GM21529 (cell line): ENCODE results near the gene DPF3.

Experiments used
- ATAC-seq: cut with Tn5 transposase; IDR thresholded peaks from one replicate; pipeline ENCODE4 v1.9.1; 2021; ENCODE audit not compliant: unreplicated experiment

Gene DPF3

DNA sequence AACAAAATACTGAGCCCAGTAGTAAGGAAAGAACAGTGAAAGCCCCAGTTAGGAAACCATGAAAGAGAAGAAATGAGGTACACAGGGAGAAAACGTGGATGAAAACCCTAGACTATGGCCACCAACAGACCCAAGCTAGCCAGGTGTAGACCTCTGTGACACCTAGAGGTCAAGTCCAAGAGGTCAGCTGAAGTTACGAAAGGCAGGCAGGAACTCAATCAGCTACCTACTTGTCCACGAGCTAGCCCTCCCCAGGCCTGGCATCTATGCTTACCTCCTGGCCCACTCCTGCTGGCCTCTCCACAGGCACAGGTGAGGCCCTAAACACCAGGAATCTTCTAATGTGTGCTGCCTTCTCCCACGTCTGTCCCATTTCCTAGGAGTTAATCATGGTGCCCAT lies 48.7 kb downstream of the DPF3 start:
- ATAC-seq = no peak

DNA sequence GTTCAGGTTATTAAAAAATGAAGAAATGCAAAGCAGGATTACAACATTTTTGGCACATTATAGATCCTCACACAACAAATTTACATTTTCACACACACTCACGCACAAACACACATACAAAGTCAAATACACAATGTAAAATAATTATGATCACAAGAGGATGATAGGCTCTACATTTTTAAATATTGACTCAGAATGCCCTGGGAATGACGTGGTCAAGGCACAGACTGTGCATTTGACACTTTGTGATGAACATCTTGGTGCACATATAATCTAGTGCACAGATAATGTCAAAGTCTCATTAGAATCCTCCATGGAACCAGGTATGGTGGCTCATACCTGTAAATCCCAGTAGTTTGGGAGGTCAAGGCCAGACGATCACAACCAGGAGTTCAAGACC lies 49.4 kb downstream of the DPF3 start:
- no peak for ATAC-seq

DNA sequence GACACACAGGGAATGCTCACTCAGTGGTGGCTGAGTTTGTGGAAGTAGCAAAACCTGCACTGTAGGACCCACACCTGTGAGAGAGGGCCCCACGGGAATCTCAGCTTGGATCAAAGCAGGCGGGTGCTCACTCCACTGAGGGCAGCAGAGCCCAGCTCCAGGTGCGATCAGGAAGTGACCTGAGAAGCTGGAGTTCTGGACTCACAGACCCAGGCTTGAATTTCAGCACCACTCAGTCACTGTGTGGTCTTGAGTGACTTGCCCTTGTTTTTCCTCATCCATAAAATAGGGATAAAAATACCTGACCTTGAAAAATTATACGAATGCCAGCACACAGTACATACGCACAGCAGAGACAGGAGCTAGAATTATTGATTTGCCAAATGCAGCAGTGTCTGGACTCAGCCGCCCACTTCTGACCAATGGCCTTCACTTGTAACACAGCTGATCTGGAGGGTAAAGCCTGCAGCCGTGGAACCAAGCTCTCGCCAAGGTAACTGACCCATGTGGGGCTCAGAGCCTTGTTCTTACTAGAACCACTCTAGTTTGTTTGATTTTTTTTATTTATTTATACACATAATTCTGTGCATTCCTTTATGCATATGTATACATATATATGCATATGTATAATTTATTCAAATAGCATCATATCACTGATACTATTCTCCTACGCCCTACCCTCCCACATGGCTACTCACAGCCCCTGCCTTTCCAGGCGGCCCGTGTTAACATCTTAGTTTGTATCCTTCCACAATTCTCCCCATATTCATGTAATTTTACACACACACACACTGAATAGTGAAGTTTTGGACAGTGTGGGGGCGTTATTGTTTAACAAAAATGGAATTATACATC lies 53.9 kb downstream of the DPF3 start:
- no peak for ATAC-seq

DNA sequence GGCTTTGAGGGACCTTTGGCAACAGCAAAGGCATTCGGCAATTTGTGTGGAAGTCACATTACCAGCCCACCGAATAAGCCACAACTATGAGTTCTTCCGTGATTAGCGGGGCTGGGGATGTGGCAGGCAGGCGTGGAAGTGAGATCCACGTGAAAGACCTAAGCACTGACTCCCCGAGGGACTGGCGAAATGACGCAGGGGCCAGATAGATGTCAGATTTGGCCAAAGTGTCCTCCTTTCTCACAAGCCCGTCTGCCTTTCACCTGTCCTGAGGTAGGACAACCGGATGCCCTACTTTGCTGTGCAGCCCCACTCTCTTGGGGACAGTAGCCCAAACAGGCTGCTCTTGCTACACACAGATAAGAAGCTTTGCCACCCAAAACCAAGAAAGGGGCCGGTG lies 54.5 kb downstream of the DPF3 start:
- ATAC-seq = no peak

DNA sequence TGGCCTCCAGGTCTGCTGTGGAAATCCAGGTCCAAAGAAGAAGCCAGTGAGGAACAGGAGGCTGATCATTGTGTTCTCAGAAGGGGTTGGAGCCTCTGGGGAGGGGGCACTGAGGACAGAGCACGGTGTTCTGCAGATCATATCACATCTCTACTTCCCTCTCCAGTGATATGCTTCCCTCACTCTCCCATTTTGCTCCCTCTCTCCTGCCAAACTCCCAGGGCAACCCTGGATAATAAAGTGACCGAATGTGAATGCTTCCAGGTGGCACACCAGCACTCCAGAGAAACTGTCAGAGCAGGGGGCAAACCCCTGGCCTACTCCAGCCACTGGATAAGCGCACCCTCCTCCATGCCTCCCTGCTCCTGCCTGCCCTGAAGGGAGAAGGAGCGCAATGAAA lies 57.8 kb downstream of the DPF3 start:
- ATAC-seq = no peak

DNA sequence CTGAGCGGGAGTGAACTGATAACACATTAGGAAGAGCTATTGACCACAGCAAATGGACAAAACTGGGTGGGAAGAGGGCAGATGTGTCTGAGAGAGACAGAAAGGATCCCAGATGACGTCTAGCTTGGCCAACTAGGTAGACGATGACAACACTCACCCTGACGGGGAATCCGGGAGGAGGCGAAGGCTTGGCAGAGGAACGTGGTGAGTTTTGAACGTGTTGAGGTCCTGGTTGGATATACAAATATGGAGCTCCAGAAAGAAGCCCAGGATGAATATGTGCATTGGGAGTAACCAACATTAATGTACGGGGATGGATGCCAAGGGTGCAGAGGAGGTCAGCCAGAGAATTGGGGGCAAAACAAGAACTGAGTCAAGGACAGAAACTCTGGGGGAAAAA lies 60.7 kb downstream of the DPF3 start:
- ATAC-seq = no peak

DNA sequence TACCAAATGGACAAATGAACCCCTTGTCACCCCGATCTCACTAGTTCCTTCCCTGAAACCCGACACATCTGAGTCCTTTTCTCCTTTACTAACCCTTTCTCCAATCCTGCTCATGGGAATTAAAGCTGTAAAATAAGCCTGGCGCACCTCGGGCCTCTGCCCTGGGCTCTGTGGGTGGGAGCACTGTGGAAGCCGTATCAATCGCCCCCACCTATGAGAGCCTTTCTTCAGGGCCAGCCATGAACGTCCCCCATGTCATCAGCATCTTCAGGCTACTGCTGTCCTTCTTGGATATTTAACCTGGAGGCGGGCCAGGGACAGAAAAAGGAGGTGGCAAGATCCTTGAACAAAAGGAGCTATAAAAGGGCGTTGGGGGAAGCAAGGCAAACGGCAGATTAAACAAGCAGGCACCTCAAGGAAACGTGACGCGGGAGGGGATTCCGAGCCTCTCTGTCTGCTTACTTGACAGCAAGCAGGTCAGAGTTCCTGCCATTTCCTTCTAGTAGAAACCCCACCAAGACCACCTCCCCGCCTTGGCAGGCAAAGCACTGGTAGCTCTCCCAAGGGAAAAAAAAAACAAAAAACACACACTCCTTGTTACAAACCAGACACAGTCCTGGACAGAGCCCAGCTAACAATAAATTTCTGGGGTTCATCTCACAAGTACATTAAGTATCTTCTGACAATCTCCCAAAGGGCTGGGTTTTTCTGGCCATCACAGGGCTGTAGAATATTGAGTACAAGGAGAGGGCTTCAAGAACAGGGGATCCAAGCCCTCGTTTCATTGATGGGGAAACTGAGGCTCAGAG lies 62.9 kb downstream of the DPF3 start:
- no peak for ATAC-seq

DNA sequence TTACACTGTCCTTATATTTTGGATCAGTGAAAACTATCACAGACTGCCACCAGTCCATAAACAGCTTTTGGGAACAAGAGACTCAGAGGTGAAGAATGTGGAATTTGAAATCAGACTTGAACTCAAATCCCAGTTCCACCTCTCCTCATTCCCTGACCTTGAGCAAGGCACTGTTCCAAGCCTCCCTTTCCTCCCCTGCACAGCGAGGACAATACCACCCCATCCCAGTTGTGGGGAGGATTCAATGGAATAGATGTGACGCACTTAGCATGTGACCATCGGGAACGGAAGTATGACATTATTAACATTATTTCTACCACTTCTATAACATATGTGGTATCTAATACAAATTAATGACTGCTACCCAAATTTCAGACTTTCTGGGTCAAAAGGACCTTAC lies 63.5 kb downstream of the DPF3 start:
- no peak for ATAC-seq

DNA sequence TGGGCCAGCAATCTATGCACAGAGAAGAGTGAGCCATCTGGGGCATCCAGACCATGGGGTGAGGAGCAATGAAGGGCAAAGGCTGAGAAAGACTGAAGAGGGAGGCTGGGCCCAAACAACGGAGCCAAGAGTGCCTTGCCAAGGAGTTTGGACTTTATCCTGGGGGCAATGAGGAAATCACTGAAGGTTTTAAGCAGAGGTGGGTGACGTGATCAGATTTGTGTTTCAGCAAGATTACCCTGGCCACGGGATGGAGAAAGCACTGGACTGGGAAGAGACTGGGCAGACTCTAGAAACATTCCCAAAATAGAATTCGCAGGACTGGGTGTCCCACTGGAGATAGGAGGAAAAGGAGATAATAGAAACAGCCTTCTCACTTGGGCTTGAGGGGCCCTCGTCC lies 65.3 kb downstream of the DPF3 start:
- no peak for ATAC-seq

DNA sequence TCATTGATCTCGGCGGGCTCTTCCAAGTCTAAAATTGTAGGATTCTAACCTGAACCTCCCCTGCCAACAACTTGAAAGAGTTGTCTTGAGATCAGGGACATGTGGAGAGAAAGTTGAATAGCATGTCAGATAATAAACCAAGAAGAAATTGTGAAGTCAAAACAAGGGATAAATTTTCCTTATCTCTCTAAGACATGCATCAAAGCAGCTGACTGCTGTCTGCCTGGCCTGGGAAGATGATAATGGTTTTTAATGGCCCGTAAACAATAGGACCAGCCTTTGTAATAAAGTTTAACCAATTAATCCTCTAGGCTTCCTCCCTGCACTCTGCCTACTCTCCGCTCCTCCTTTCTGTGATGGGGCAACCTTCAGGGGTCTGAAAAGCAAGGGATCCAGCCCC lies 67.9 kb downstream of the DPF3 start:
- no peak for ATAC-seq

DNA sequence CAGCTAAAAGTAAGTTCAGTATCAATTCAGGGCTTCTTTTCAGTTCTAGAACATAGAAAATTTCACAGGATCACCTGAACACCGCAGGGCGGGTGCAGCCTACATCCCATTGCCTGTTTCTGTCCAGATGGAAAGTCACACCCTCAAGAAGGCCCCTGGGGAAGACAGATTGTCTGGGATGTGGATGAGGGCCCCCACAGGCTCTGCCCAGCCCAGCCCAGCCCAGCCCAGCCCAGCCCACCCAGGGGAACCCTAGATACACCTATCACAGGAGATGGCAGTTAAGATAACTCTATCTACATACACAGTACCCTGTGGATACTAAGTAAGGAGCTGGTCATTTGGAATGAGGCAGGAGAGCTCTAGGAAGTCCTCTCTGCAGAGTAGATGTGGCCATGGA lies 68.4 kb downstream of the DPF3 start:
- no peak for ATAC-seq

DNA sequence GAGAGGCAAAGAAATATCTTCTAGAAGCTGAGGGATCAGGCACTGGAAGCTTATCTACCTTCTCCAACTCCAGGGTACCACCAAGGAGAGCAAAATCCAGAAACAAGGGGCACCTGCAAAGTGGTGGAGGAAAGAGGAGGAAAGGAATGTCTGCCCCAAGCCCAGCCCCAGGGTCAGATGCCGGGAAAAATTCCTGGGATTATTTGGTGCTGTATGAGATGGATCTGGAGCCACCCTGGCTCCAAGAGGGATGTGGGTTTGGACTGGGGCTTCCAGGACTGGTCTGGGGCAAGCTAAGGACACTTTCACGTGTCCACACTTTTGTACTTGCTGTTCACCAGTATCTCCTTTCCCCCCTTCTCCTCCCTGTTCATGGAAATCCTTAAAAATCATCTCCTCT lies 69.8 kb downstream of the DPF3 start:
- ATAC-seq = no peak

DNA sequence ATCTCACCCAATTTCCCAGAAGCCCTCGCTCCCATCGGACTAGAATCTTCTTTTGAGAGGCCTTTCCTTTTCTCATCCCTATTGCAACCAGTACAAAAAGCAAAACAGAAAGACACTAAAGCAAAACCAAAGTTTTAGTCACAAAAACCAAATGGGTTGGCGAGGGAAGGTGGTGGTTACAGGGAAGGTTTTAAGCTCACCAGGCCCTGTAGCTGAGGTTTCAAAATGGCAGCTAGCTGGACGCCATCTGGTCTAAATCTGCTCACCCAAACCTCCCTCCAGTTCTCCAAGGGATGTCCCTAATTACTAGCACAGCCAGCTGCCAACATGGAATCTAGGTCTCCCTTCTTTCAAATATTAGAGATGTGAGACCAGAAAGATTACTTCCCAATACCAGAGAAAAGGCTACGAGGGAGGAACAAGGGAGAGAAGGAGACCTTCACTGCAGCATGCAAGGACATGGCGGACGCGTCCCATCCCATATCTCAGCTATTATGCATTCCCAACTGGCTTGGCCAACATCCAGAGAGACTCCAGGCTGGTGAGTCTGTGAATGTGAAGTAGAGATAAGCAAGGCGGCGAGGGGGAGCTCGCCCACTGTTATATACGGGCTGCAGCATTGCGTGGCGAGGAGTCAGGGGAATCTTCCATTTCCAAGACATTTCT lies 70.8 kb downstream of the DPF3 start:
- no peak for ATAC-seq

DNA sequence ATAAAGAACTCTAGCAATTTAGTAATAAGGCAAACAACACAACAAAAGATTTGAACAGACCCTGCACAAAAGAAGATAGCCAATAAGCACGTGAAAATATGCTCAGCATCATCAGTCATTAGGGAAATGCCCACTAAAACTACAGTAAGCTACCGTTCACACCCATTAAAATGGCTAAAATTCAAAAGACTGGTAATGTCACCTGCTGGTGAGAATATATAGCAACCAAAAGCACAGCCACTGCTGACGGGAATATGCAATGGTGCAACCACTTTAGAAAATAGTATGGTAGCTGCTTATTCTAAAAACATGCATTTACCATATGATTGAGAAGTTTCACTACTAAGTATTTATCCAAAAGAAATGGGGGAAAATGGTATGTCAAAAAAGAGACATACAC lies 74.9 kb downstream of the DPF3 start:
- no peak for ATAC-seq

DNA sequence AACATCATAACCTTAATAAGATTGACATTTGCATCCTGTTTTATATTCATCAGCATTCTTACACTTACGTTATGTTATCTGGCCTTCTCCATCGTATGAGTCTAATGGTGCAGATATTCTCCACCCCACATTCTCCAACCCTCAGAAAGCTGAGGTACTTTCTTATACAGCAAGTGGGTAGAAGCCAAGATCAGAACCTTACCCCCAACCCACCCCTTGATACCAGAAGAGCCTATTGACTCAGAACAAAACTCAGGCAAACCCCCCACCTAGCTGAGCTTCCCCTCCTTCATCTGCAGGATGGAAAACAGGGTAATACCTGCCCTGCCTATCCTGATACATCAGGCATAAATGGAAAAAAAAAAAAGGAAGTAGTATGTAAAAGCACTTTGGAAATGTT lies 77.6 kb downstream of the DPF3 start:
- ATAC-seq = no peak

DNA sequence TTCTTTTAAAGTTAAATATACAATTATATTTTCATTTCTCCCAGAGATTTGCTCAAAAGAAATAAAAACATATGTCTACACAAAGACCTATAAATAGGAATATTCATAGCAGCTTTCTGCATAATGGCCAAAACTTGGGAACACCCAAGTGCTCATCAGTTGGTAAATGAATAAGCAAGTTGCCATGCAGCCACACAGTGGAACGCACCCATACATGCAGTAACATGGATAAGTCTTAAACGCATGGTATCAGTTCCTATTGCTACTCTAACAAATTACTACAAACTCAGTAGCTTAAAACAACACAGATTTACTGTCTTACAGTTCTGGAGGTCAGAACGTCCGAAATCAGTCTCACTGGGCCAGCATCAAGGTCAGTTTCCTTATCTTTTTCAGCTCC lies 78.5 kb downstream of the DPF3 start:
- no peak for ATAC-seq

DNA sequence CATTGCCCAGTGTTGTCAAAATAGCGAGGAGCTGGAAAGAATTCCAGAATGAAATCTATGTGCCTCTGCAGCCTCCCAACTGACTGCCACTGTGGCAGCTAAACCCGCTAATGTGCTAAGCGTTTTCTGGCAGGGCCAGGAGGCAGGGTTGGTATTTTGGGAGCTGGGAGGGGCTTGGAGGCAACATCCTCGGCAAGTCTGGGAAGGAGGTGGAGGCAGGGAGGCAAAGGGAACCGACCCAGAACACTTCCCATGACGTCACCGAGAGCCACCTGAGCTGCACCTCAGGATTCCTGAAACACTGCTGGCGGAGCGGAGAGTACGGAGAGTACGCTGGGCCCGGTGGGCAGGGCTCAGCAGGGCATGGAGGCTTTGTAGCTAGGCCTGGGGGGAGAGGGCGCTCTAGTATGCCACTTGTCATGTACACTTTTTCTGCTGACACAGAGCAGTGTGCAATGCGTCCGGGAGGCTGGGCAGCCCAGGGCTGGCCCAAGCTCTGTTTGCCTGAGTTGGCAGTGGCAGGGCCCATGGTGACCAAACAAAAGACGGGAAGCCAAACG lies 81.5 kb downstream of the DPF3 start:
- no peak for ATAC-seq

DNA sequence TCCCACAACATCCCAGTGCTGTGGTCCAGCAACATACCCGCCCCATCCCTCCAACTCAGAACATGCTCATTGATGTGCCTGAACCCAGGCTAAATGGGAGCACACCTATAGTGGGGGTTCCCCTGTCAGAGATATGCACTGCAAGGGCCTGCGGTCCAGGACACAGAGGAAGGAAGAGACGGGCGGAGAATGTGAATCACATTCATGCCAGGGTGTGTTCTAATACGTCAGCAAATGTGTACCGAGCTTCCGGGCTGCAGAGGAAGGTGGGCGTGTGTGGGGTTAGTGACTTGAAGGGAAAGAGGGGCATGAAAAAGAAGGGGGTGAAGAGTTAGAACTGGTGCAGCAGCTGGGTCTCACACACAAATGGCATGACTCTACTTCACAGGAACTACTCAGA lies 83.7 kb downstream of the DPF3 start:
- ATAC-seq = no peak

DNA sequence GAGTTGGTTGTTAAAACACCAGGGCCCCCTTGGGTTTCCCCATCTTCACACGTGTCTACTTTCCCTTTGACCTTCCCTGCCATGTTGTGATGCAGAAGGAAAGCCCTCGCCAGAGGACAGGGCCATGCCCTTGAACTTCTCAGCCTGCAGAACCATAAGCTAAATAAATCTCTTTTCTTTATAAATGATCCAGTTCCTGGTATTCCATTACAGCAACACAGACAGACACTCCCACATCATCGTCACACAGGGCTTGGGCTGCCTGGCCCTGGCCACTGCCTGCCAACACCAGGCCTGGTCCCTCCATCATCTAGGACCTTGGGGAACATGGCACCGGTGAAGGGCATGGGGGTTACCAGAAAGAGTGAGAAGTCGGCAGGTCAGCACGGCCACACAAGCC lies 84.8 kb downstream of the DPF3 start:
- ATAC-seq = no peak

DNA sequence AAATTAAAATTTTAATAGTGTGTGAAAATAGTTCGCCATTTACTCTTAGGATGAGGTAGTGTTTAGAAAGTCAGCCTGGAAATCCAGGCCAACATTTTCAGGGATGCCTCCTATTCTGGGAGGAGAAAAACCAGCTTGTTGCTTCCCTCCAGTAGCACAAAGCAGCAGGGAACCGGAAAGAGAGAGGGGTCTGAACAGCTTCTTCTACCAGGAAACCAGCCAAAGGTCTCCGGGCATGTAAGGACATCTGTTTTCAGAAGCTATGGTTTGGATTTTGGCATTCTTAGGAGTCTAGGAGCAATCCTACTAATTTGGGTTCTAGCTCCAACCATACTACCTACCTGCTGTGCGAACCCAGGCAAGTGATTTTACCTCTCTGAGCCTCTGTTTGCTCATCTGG lies 85.3 kb downstream of the DPF3 start:
- no peak for ATAC-seq

DNA sequence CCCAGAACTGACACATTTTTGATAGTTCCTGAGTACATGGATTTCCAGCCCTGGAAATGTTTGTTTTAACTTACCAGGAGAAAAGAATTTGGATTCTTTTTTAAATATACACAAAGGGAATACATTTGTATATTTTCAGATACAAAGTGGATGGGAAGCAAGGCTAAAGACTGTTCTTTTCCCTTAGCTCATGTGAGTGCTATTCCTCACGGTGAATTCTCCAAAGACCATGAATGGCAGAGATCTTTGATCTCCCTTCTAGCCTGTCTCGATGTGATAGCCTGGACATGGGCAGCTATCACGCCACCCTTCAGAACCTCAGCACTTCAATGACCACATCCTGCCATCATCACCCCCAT lies 91.3 kb downstream of the DPF3 start:
- no peak for ATAC-seq
